HEK293T (cell line): Measurements from ENCODE around the gene DNAH9.

ENCODE experiments used
- ARNT ChIP-seq: fragments of 450-650 bp; IDR thresholded peaks from 2 replicates; pipeline ENCODE4 v1.6.1; 2017; ENCODE audit warnings: mild to moderate bottlenecking
- BHLHE40 ChIP-seq: fragments of 450-650 bp; IDR thresholded peaks from 2 replicates; pipeline ENCODE4 v1.6.1; 2016; ENCODE audit warnings: mild to moderate bottlenecking, moderate library complexity, borderline replicate concordance
- FOXA1 ChIP-seq: fragments of 450-650 bp; IDR thresholded peaks from 2 replicates; pipeline ENCODE4 v1.6.1; 2016; ENCODE audit warnings: mild to moderate bottlenecking
- FOXK2 ChIP-seq: fragments of 450-650 bp; IDR thresholded peaks from 2 replicates; pipeline ENCODE4 v1.6.1; 2016; ENCODE audit warnings: mild to moderate bottlenecking
- FOXM1 ChIP-seq: fragments of 450-650 bp; IDR thresholded peaks from 2 replicates; pipeline ENCODE4 v1.6.1; 2017; ENCODE audit warnings: mild to moderate bottlenecking, borderline replicate concordance
- SP1 ChIP-seq: fragments of 450-650 bp; IDR thresholded peaks from 2 replicates; pipeline ENCODE4 v1.6.1; 2017
- SUZ12 ChIP-seq: fragments of 450-650 bp; IDR thresholded peaks from 2 replicates; pipeline ENCODE4 v1.6.1; 2016; ENCODE audit warnings: mild to moderate bottlenecking
- TARDBP ChIP-seq: fragments of 450-650 bp; IDR thresholded peaks from 2 replicates; pipeline ENCODE4 v1.6.1; 2016
- ZNF384 ChIP-seq: fragments of 450-650 bp; IDR thresholded peaks from 2 replicates; pipeline ENCODE4 v1.6.1; 2016
- TF ChIP-seq, protein P1 (sequence below): fragments of 450-650 bp; IDR thresholded peaks from 2 replicates; pipeline ENCODE4 v1.6.1; 2016

DNA sequence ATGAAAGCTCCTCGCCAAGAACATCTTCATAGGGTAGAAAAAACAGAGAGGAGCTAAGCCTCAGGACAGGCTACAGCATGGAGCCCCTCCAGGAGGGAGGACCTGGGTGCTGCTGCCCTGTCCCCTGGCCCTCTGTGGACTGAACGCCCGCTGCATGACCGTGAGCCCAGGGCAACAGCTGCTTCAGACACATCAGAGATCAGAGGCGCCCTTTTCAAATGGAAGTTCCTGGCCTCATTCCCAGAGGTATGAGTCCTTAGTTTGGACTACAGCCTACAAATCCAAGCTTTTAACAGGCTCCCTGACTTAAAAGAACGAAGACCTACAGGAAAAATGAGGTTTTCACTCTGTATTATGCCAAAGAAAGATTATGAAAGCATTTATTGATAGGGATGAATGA, 350.5 kb downstream of the DNAH9 start:
- TF ChIP-seq ARNT: no peak
- no peak for TF ChIP-seq SP1
- TF ChIP-seq, protein P1, sequence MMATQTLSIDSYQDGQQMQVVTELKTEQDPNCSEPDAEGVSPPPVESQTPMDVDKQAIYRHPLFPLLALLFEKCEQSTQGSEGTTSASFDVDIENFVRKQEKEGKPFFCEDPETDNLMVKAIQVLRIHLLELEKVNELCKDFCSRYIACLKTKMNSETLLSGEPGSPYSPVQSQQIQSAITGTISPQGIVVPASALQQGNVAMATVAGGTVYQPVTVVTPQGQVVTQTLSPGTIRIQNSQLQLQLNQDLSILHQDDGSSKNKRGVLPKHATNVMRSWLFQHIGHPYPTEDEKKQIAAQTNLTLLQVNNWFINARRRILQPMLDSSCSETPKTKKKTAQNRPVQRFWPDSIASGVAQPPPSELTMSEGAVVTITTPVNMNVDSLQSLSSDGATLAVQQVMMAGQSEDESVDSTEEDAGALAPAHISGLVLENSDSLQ: no peak
- TF ChIP-seq FOXK2: no peak
- no peak for TF ChIP-seq BHLHE40
- TF ChIP-seq TARDBP: no peak
- no peak for TF ChIP-seq FOXM1
- TF ChIP-seq ZNF384: no peak
- TF ChIP-seq SUZ12: no peak
- TF ChIP-seq FOXA1: no peak
